HFF-Myc (cell line): ENCODE results near the gene ZC3H12C.

Experiments
- DNase-seq: peaks from one replicate; pipeline ENCODE4 v3.0.0-alpha.2; 2011; ENCODE audit warnings: low read depth; ENCODE audit errors: extremely low read depth
- H3K4me3 ChIP-seq: replicated peaks from 2 replicates; pipeline ENCODE4 v1.5.1; 2011; ENCODE audit warnings: low read depth, mild to moderate bottlenecking, control low read depth, low read length
- TF ChIP-seq, protein P1 (sequence below): IDR thresholded peaks from 2 replicates; pipeline ENCODE4 v1.5.1; 2012; ENCODE audit warnings: mild to moderate bottlenecking, low read depth, low read length, control low read depth; ENCODE audit errors: missing control alignments

The ZC3H12C gene

DNA sequence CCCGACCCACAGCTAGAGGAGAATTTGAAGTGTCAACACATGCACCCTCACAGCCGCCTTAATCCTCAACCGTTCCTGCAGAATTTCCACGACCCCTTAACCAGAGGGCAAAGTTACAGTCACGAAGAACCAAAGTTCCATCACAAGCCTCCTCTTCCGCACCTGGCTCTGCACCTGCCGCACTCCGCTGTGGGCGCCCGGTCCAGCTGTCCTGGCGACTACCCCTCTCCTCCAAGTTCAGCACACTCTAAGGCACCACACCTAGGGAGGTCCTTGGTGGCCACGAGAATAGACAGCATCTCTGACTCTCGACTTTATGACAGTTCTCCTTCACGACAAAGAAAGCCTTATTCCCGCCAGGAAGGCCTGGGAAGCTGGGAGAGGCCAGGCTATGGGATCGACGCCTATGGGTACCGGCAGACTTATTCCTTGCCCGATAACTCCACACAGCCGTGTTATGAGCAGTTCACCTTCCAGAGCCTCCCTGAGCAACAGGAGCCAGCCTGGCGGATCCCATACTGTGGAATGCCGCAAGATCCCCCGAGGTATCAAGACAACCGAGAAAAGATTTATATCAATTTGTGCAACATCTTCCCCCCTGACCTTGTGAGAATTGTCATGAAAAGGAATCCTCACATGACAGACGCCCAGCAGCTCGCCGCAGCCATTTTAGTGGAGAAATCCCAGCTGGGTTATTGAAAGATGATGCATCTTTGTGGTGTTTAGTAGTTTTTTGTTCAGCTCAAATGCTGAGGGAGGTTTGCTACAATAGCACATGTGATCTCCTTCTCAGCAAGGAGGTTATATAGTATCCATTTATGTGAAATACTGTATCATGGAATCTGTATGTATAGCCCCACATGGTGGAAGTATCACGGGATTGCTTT is 72.1 kb downstream of the ZC3H12C start:
- TF ChIP-seq, protein P1, sequence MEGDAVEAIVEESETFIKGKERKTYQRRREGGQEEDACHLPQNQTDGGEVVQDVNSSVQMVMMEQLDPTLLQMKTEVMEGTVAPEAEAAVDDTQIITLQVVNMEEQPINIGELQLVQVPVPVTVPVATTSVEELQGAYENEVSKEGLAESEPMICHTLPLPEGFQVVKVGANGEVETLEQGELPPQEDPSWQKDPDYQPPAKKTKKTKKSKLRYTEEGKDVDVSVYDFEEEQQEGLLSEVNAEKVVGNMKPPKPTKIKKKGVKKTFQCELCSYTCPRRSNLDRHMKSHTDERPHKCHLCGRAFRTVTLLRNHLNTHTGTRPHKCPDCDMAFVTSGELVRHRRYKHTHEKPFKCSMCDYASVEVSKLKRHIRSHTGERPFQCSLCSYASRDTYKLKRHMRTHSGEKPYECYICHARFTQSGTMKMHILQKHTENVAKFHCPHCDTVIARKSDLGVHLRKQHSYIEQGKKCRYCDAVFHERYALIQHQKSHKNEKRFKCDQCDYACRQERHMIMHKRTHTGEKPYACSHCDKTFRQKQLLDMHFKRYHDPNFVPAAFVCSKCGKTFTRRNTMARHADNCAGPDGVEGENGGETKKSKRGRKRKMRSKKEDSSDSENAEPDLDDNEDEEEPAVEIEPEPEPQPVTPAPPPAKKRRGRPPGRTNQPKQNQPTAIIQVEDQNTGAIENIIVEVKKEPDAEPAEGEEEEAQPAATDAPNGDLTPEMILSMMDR = no peak
- no peak for DNase-seq
- no peak overlapping the region for H3K4me3 ChIP-seq

DNA sequence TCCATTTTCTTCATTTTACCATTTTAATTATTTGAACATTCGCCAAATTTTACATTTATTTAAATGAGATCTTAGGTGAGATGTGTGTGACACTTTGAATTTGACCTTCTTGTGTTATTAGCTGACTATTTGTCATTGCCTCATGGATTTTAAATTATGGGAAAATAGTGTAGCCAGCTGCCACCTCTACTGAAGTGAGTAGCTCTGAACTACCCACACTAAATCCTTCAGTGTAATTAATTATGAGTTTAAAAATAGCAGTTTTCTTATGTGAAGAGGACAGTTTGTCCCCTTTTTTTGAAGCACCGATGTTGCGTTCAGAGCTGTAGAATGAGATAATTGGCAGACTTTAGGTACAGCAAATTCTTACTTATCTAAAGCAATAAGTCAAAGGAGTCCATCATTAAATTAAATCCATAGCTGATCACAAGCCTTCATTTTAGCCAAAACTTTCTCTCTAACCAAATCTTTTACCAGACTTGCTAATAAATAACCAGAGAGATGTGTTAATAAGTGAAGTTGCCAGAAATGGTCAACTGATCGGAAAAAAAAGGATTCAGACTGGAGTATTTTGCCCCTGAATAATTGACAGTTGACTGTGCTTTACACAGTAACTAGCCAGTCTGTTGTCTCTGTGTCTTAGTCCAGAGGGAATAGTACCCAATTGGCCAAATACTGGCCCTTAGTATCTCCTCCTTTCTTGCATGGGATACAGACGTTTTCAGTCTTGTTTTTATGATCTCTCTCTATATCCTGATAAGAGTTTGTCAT is 75.0 kb downstream of the ZC3H12C start:
- no peak overlapping the region for H3K4me3 ChIP-seq
- no peak for DNase-seq
- TF ChIP-seq, protein P1 = no peak

DNA sequence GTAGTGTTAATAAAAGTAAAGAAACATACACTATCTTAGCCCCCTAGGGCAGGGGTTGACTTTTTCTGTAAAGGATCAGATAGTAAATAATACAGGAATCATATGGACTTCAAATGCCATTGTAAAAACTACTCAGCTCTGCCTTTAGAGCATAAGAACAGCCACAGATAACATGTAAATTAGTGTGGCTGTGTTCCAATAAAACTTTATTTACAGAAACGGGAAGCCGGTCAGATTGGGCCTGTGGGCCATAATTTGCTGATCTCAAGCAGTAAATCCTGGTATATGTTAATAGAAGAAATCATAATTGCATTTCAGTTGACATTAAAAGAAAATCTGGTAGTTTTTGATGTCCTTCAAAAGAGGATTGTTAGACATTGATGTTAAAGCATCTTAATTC is 76.5 kb downstream of the ZC3H12C start:
- no peak overlapping the region for H3K4me3 ChIP-seq
- DNase-seq = no peak
- TF ChIP-seq, protein P1 = no peak

DNA sequence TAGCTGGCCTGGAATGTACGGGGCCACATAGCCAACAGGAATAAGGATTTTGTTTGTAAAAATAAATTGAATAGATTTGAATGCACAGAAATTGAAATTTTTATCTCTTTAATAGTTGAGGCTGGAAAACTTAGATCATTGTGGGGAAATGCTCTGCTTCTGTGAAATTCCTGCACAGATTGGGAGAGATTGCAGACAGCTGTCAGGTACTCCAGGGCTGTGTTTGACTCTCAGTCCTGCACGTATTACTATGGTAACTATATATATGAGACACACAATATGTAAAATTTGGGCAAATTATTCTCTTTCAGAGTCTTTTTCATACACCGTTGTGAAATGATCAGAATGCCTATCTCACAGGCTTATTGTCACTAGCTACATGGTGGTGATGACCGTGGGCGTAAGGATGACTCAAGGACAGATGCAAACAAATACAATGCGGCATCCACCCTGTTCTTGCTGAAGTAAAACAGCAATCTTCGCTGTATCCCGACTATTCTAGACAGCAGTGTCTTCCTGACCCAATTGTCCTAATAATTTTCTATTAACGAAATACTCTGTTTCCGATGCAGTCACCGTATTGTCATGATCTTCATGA is 79.4 kb downstream of the ZC3H12C start:
- no peak overlapping the region for H3K4me3 ChIP-seq
- TF ChIP-seq, protein P1 = no peak
- DNase-seq = no peak

DNA sequence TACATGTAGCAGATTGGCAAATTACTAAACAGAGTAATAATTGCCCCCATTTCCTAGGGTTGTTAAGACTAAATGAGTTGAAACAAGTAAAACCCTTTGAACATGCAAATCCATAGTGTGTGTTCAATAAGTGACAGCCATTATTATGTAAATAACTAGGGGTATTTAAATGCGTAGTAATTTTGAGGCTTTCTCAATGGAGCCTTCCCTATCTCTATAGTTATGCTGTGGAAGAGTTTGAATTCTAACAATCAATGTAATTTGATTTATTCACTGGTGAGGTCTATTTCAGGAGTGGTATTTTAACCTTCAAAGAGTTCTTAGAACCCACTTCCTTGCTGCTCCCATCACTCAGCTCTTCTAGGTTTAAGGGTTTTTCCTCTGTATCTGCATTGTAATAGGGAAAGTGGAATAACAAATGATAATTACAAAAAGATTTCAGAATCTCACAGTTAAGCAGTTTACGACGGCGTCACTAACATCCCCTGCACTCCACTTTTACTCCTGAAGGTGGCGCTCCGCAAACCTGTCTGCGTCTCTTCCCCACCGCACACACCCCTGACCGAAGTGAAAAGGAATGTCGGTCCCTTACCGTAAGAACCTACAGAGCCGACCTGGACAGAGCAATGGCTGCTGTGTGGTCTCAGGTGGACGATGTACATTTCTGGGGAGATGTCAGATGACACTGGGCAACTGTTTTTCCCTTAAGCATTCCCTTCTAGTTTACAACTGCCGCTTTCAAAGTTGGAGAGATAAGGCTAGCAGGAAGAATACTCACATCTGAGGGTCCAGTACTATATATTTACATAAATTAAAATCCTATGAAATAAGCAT is 80.8 kb downstream of the ZC3H12C start:
- no peak overlapping the region for H3K4me3 ChIP-seq
- DNase-seq = peak; percentile 40
- TF ChIP-seq, protein P1 = peak; percentile 85

DNA sequence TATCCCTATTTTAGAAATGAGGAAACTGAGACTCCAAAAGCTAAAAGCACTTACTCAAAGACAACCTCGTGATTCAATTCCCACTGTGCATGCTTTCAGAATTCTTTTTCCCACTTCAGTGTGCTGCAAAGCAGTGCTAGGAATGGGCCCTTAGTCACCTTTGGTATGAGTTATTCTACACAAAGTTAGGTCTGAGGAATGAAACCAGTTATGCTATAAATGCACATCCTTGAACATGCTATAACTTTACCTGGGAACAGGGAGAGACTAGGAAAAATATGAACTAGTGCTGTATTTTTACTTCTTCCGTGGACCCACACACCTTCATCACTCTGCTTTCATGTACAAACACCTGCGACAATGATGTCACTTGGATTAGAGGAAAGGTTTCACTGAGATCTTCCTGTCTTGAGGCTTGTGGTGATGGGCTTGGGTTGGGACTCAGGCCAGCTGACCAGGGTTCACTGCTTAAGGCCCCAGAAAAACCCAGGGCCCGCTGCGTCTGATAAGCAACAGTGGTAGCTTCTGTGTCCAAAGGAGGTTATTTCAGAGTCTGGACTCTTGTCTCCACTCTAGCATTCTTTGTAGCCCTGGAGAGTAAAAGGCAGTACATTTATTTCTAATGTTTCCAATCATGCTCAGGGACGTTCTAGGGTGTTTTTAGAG is 81.6 kb downstream of the ZC3H12C start:
- TF ChIP-seq, protein P1 = no peak
- DNase-seq = no peak
- no peak overlapping the region for H3K4me3 ChIP-seq
